RKO (cell line): ENCODE measurements around the gene RPTOR.

Source experiments
- DNase-seq: peaks from one replicate; pipeline ENCODE4 v3.0.0-alpha.2; 2016; ENCODE audit warnings: low spot score

The RPTOR gene

GRCh38 chr17:80916246-80916645 is 371.6 kb downstream of the RPTOR start:
- no peak for DNase-seq

DNA sequence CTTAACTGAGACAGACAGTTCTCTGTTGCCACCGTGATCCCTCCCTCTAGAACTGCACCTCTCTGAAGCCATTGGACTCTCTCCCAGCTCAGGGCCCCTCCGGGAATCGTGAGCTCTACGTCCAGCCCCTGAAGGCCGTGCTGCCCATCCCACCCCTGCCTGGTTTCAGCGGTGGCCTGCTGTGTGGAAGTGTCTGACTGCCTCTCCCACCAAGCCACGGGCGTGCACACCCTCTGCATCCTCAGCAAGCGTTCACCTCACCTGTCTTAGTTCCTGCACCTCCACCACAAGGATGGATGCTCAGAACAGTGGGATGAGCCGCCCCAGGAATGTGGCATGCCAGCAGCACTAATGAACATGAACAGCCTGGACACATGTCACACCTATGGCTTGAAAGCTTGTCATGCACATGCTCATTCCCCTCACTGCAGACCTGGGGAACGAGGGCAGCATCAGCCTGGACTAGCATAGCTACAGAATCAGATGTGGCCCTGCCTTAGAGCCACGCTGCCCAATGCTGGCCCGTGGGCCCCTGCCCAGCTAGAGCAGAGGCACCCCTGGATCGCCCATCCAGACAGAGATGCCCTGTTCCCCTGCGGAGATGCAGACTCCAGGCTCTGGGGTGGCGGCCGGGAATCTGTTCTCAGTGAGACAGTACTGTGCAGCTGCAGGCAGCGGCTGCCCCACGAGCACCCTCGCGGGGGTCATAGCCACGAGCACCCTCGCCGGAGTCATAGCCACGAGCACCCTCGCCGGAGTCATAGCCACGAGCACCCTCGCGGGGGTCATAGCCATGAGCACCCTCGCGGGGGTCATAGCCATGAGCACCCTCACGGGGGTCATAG is 373.3 kb downstream of the RPTOR start:
- DNase-seq, result no peak

GRCh38 chr17:80918731-80919130 is 374.1 kb downstream of the RPTOR start:
- DNase-seq, result no peak

DNA sequence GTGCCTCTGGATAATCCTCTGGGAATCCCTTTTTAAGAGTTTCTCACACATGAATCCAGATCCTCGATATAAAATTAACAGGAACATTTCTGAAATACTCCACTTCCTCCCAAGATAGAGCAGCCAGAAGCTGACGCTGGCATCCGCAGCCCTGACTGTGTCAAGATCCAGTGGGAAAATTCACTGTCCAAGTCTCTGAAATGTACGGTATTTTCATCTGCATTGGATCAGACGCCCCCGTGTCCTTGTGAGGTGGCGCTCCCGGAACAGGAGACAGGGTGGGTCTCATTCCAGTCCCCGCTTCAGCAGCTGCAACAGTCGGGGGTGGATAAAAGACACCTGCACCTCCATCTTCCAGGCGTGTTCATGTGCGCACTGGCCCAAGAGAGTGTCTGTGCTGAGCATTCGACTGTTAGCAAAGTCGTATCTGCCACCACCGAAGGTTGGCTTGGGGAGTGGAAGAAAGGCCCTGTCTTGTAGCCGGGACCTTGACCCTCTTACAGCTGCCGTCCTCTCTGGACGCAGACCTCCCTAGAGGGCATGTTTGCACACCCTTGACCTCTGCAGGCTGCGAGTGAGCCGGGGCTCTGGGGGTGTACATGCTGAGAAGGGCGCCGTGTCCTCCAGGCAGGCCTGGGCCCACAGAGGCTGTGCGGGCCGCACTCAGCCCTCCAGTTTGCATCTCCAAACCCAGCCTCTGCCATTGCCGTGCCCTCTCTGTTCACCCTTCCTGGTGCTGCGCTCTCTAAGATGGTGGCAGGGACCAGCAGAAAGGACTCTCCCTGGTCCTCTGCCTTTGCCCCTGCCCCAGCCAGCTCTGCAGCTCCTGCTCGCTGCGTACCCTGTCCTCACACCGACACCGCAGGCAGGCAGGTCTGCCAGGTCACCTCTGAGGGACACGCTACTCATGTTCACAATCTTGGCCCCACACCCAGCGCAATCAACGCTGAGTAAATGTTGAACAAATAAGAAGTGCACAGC is 375.0 kb downstream of the RPTOR start:
- no peak for DNase-seq

DNA sequence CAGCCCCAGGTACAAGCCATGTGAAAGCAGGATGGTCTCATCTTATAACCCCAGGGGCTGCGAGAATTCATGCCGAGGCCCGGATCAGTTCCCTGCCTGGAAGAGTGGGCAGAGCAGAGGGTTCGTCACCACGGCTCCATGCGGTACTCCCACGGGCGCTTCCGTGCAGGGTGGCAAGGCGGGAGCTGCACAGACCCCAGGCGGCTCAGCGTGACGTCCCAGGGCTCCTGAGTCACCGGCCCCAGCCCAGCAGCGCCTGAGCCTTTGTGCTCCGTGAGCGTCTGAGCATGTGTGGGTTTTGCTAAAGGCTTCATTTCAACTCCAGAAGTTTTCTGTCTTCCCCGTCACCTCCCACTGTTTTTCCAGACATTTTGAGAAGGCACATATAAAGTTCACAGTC is 375.8 kb downstream of the RPTOR start:
- DNase-seq, result no peak

GRCh38 chr17:80921159-80921558 is 376.5 kb downstream of the RPTOR start:
- DNase-seq, result no peak

DNA sequence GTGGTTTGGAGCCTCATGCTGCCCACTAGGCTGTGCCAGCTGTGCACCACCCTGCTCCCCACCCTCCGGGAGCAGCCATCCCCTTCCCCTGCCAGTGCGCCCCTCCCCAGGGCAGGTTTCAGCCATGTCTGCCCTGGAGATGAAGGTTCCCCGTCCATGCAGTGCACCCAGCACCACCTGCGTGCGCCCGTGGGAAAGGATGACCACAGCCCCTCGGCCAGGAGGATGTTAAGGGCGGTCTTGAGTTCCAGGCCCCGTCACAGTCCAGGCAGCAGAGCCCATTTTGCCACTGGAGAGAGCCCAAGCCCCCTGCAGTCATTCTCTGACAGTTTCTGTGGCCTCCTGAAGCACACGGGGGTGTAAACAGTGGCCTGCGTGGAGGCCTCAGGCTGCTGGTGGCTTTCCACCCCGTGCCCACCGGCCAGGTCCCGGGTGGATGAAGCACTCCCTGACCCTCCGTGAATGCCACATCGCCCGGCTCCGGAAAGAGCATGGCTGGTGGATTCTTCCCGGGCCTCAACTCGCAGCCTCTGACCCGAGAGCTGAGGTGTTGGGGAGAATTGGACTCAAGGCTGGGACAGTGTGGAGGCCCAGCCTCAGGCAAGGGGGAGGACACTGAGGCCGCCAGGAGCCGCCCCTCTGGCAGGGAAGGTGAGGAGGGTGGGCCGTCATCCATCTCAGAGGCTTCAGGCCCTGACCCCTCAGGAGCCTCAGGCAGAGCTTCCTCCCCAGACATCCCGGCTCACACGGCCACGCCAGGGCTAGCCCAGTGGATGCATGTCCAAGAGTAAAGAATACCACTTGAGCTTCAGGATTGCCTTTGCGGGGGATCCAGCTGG is 377.3 kb downstream of the RPTOR start:
- no peak for DNase-seq

- DNase-seq, result no peak
Measured at GRCh38 chr17:80922580-80923160, 378.0 kb downstream of the RPTOR start.

- no peak for DNase-seq
Measured at GRCh38 chr17:80923211-80924110, 378.8 kb downstream of the RPTOR start.

- no peak for DNase-seq
Measured at GRCh38 chr17:80924111-80924806, 379.6 kb downstream of the RPTOR start.

GRCh38 chr17:80924807-80925610 is 380.4 kb downstream of the RPTOR start:
- DNase-seq, result no peak

GRCh38 chr17:80925688-80926335 is 381.2 kb downstream of the RPTOR start:
- DNase-seq, result no peak

- DNase-seq, result no peak
Measured at GRCh38 chr17:80926591-80927250, 382.1 kb downstream of the RPTOR start.

DNA sequence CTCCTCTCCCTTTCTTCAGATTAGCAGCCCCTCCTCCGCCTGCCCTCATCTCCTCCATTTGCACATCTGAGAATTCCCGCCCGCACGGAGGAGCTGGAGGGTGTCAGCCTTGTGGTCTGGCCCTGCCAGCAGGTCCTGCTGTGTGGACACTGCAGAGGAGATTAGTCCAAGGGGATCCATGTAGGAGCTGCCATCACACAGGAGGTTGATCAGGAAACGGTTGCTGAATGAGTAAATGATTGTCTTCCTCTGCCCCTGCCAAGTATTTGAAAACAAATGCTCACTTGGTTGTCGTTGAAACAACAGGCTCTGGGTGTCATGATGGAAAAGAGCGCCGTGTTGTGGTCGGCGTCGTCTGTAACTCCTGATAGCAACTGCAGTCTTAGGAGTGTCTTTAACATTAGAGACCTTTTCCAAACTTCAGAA is 383.2 kb downstream of the RPTOR start:
- DNase-seq, result no peak

DNA sequence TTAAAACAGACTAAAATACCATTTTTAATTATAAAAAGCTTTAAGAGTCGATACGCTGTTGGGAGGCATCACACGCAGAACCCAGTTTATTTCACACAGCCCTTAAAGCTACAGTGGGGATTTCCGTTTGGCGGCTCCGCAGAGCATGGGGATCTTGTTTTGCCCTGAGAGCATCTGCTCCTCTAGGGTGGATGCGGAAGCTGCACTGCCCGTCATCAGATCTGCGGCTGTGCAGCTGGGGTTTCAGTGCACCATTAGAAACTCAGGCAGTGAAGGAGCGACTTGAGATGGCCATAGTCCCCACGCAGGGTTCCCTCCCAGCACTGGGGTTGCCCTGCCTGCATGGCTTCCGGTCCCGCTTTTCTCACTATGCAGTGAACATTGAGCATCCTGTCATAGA is 384.8 kb downstream of the RPTOR start:
- DNase-seq, result no peak

GRCh38 chr17:80930335-80931279 is 386.0 kb downstream of the RPTOR start:
- no peak for DNase-seq
